ENCODE data around the gene MUL1. TPM values are rescaled to one million over a fixed set of nuclear protein-coding genes. Genes with fewer than 3 reads are reported as not detected.

MUL1 gene
- total and polyA plus RNA-seq, 9 of the 15 experiments (the other 6 are each of a cell fraction or from before 2014, with no cell fraction given): 10.4 to 32.9 (median 19.3) TPM

- TF ChIP-seq, protein P1, sequence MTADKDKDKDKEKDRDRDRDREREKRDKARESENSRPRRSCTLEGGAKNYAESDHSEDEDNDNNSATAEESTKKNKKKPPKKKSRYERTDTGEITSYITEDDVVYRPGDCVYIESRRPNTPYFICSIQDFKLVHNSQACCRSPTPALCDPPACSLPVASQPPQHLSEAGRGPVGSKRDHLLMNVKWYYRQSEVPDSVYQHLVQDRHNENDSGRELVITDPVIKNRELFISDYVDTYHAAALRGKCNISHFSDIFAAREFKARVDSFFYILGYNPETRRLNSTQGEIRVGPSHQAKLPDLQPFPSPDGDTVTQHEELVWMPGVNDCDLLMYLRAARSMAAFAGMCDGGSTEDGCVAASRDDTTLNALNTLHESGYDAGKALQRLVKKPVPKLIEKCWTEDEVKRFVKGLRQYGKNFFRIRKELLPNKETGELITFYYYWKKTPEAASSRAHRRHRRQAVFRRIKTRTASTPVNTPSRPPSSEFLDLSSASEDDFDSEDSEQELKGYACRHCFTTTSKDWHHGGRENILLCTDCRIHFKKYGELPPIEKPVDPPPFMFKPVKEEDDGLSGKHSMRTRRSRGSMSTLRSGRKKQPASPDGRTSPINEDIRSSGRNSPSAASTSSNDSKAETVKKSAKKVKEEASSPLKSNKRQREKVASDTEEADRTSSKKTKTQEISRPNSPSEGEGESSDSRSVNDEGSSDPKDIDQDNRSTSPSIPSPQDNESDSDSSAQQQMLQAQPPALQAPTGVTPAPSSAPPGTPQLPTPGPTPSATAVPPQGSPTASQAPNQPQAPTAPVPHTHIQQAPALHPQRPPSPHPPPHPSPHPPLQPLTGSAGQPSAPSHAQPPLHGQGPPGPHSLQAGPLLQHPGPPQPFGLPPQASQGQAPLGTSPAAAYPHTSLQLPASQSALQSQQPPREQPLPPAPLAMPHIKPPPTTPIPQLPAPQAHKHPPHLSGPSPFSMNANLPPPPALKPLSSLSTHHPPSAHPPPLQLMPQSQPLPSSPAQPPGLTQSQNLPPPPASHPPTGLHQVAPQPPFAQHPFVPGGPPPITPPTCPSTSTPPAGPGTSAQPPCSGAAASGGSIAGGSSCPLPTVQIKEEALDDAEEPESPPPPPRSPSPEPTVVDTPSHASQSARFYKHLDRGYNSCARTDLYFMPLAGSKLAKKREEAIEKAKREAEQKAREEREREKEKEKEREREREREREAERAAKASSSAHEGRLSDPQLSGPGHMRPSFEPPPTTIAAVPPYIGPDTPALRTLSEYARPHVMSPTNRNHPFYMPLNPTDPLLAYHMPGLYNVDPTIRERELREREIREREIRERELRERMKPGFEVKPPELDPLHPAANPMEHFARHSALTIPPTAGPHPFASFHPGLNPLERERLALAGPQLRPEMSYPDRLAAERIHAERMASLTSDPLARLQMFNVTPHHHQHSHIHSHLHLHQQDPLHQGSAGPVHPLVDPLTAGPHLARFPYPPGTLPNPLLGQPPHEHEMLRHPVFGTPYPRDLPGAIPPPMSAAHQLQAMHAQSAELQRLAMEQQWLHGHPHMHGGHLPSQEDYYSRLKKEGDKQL (CRISPR knock-in tag; IDR thresholded peaks at IDR 0.05; ENCODE audit: borderline replicate concordance): no peak
- TF ChIP-seq ZNF253 (CRISPR knock-in tag; conservative IDR thresholded peaks at IDR 0.05): no peak
- no peak for TF ChIP-seq HNRNPLL (IDR thresholded peaks at IDR 0.05; ENCODE audit: low read depth, low read length, poor library complexity, severe bottlenecking)
- TF ChIP-seq ZNF133 (CRISPR knock-in tag; IDR thresholded peaks at IDR 0.05): no peak
- no peak for TF ChIP-seq NFIC (IDR thresholded peaks at IDR 0.05)
- TF ChIP-seq CUX1 (CRISPR knock-in tag; IDR thresholded peaks at IDR 0.05): no peak
- no peak for TF ChIP-seq ZBTB7A (IDR thresholded peaks at IDR 0.05; ENCODE audit: borderline replicate concordance, control insufficient read depth, low read depth, low read length)
Observed at GRCh38 chr1:20463502-20463901, 44.4 kb downstream of the MUL1 start (continued).
